ENCODE measurements around the gene NOD2. TPM values are rescaled to one million over a fixed set of nuclear protein-coding genes. Genes with fewer than 3 reads are reported as not detected.
A peak's percentile ranks its signal among the peaks of the same experiment; 100 is the strongest.

The NOD2 gene
- total and polyA plus RNA-seq, 12 donors = 0.13 to 4.9 (median 0.48) TPM

DNA sequence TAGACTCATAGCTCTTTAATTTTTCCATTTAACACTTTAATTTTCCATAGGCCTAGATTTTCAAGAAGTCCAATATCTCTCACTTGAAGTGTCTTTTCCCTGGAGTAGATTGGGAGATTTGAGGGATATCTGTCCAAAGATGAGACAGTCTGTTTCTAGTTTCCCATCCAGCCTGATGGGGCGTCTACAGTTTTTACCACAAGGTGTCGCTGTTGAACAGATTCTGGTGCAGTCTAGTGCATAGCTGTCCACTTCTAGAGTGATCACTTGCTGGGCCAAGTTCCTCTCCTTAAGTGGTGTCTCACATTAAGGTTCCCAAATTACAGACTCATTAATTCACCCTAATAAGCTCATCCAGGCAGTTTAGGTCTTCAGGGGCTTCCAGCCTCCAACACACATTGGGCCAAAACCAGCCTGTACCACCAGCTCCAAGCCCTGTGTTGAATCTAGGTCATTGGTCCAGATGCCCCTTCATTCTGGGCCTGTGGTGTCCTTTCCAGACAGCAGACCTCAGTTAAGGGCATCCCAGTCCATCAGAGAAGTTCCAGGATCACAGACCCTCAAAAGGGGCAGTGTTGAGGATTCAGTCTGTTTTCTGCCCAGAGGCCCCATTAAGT lies 21.7 kb upstream of the NOD2 start:
- Histone ChIP-seq H3K36me3 (peaks cover 0 to 59% (median 0%) of the 10 kb centered on the region in 9 donors), H3K27ac (no peak overlapping the region), H3K9me3 (peaks cover 0 to 30% (median 9%) of the 10 kb centered on the region in 11 donors), H3K27me3 (peaks cover 0 to 30% (median 21%) of the 10 kb centered on the region in 7 donors), H3K4me3 (no peak overlapping the region), H3K4me1 (peaks cover 2 to 21% (median 13%) of the 10 kb centered on the region in 9 donors)
- ATAC-seq = no peak
- WGBS, 2 donors = 43 to 45% methylated on average over 2 of the region's 2 CpGs
- no peak for DNase-seq
- peak in 8 of 9 donors; percentile 3 to 71 (median 40) for TF ChIP-seq CTCF (IDR thresholded peaks at IDR 0.05)
- intact Hi-C loops (cut with DNase I) = loop anchor here in 2 of 10 donors (5.0 to 10.0 kb wide), 2 partner anchors 133 to 136 kb away; no protein-coding TSS in a partner anchor

- H3K27me3 ChIP-seq = peaks cover 0 to 30% (median 23%) of the 10 kb centered on the region in 7 donors
- H3K4me1 ChIP-seq = peaks cover 0 to 5% (median 4%) of the 10 kb centered on the region in 9 donors
- no peak for DNase-seq
- peaks cover 0 to 30% (median 9%) of the 10 kb centered on the region in 11 donors for H3K9me3 ChIP-seq
- WGBS, 2 donors = 43 to 44% methylated on average over 70 of the region's 70 CpGs
- no peak for ATAC-seq
- intact Hi-C loops (cut with DNase I) = loop anchor here in 2 of 10 donors (5.0 to 10.0 kb wide), 2 partner anchors 131 to 134 kb away; no protein-coding TSS in a partner anchor
- H3K36me3 ChIP-seq = peaks cover 0 to 68% (median 0%) of the 10 kb centered on the region in 9 donors
- H3K4me3 ChIP-seq = no peak overlapping the region
- H3K27ac ChIP-seq = no peak overlapping the region
- TF ChIP-seq CTCF (IDR thresholded peaks at IDR 0.05) = no peak
These were observed 19.7 kb upstream of the NOD2 start for GRCh38 chr16:50673496-50674275.

GRCh38 chr16:50674831-50675230 lies 18.6 kb upstream of the NOD2 start:
- peaks cover 0 to 30% (median 9%) of the 10 kb centered on the region in 11 donors for H3K9me3 ChIP-seq
- peaks cover 0 to 14% (median 0%) of the 10 kb centered on the region in 9 donors for H3K4me1 ChIP-seq
- ATAC-seq = no peak
- H3K27ac ChIP-seq = no peak overlapping the region
- DNase-seq = no peak
- H3K4me3 ChIP-seq = no peak overlapping the region
- no peak for TF ChIP-seq CTCF (IDR thresholded peaks at IDR 0.05)
- peaks cover 0 to 65% (median 0%) of the 10 kb centered on the region in 9 donors for H3K36me3 ChIP-seq
- WGBS, 2 donors = 95 to 96% methylated on average over 4 of the region's 4 CpGs
- intact Hi-C loops (cut with DNase I) = loop anchor here in 2 of 10 donors (5.0 to 10.0 kb wide), 3 partner anchors 72 to 132 kb away; no protein-coding TSS in a partner anchor
- peaks cover 0 to 30% (median 23%) of the 10 kb centered on the region in 7 donors for H3K27me3 ChIP-seq

All from heart right ventricle (tissue), 16 donors.